Stimulated activated CD4-positive, alpha-beta T cell treated with anti-CD3 and anti-CD28 coated beads, Interleukin-1b, Interleukin-23, amount 100 ng/mL, for 48 hours (primary cell): ENCODE data around the gene LITAFD.
"Not testable (repeated sequence)": the region's sequence is repeated elsewhere in the genome, so short reads cannot be mapped to it uniquely, and the experiment has no call there.

Experiments
- DNase-seq: peaks from one replicate; pipeline ENCODE4 v3.0.0-alpha.2; 2020

The LITAFD gene

DNA sequence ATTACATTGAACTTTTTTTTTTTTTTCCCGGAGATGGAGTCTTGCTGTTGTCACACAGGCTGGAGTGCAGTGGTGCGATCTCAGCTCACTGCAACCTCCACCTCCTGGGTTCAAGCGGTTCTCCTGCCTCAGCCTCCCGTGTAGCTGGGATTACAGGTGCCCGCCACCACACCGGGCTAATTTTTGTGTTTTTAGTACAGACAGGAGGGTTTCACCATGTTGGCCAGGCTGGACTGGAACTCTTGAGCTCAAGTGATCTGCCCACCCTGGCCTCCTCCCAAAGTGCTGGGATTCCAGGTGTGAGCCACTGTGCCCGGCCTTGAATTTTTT lies 8.3 kb upstream of the LITAFD start:
- not testable (repeated sequence) for DNase-seq

DNA sequence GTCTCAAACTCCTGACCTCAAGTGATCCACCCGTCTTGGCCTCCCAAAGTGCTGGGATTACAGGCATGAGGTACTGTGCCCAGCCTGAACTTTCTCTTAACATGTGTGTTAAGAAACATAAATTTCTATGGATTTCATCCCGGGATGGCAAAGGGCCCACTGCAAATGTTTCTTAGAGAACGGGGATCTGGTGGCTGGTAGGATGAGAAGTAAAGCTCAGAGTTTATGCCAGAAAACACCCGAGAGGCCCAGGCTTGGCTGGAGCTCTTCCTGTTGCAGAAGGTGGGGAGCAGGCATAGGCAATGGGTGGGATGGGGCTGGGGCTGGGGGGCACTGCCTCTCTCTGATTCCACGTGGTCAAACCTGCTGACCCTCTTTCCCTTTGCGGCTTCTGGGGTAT lies 7.8 kb upstream of the LITAFD start:
- no peak for DNase-seq

GRCh38 chr16:8875317-8875716 lies 6.8 kb upstream of the LITAFD start:
- DNase-seq = not testable (repeated sequence)

- DNase-seq = no peak
Measured at GRCh38 chr16:8877894-8878522, 4.1 kb upstream of the LITAFD start.

DNA sequence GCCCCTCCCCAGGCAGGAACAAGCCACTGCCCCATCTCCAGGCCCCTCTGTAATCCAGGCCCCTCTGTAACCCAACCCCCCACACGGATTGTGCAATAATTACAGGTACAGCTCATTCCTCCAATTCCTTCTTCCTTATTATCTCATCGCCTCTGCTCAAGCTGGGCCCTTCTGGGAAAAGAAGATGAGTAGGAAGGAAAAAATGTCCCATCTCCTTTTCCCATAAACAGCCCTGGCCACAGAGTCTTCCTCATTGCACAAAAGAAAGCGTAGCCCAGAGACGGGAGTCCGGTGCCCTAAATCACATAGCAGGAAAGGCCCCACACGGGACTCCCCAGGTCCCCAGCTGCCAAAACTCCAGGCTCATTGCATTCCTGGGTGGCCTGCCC lies 3.6 kb upstream of the LITAFD start:
- DNase-seq = no peak

DNA sequence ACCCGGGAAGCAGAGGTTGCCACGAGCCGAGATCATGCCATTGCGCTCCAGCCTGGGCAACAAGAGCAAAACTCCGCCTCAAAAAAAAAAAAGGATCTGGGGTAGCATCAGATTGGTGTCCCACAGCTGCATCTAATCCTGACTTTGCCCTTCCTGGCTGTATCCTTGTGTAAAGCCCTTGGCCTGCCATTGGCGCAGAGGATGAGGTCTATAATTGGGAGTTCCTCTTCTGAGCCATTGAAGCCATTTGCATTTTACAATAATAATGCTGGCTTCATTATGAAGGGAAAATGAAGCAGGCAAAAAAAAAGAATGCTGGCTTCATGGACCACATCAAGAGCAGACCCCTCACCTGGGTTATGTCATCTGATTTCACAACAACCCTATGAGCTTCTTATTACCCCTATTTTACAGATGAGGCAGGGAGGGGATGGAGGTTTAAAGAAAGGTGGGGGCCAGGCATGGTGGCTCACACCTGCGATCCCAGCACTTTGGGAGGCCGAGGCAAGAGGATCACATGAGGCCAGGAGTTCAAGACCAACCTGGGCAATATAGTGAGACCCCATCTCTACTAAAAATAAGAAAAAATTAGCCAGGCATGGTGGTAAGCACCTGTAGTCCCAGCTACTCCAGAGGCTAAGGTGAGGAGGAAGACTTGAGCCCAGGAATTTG lies 1.2 kb upstream of the LITAFD start:
- DNase-seq = no peak

GRCh38 chr16:8882725-8883377 lies 700 bp downstream of the LITAFD start:
- DNase-seq = no peak

DNA sequence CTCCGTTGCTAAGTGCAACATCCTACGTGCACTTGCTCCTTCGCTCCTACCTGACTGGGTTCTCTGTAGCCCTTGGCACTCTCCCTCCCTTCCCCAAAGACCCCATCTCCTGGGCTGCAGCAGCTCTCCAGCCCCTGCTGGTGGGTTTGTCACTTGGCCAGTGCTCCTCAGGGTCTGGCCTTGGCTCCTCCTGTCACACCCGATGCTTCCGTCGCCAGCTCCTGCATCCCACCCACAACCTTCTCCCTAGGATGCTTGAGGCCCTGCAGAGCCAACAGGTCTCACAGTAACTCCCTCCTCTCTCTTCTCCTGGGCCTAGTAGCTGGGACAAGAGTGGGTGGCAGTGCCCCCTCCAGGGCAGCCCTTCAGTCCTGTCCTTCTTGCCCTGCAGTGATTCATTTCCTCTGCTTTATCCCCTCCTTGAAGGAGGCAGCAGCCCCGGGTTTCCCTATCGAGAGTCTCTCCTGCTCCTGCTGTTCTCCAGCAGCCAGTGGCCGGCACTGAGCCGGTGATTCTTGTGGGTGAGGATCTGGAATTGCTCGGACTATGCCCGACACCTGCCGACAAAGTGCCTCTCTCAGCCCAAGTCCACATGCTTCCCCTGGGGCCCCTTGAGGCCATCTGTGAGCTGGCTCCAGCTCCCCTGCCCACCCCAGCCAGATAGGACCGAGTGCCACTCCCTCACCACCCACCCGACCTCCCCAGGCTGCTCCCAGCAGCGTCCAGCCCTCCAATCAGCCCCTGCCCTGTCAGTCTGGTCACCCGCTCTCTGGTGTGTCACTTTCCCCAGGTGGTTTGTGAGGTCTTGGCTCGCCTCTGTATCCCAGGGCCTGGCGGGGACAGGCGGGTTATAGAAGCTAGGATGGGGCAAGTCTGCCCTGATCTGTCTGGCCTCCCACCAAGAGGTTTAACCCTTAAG lies 3.8 kb downstream of the LITAFD start:
- no peak for DNase-seq

DNA sequence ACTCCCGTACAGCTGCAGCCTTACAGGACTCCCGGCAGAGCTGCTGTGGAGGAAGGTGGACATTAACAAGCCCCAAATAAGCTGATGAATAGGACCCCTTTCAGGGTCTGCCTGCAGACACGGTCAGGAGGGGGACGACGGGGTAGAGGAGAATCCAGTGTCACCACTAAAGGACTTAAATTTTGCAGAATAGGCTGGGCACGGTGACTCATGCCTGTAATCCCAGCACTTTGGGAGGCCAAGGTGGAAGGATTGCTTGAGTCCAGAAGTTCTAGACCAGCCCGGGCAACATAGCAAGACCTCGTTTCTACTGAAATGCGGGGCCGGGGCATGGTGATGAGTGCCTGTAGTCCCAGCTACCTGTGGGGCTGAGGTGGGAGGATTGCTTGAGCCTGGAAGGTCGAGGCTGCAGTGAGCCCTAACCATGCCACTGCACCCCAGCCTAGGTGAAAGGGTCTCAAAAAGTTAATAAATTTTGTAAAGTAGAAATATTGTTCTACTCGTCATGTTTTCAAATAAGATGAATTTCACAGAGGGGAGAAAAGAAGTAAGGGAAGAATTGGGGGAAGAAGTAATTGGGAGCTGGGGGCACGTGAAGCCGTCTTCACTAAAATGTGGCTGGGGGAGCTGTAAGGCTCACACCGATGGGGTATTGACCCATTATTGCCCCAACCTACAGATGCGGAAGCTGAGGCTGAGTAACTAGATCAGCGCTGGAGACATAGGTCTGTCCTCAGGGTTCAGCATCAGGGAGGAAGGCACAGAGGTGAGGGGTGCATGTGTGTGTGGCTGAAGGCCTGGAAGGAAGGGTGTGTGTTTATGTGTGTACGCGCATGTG lies 4.7 kb downstream of the LITAFD start:
- DNase-seq = no peak

DNA sequence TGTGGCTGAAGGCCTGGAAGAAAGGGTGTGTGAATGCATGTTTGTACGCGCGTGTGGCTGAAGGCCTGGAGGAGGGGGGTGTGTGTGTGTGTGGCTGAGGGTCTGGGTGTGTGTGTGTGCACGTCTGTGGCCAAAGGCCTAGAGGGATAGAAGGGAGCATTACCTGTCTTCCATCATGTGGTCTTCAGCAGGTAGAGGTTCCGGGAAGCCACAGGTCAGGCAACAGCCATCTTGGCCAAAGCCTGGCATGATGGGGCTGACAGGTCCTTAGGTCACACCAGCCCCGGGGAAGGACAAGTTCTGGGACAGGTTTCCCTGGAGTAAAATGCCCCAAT lies 5.2 kb downstream of the LITAFD start:
- no peak for DNase-seq

- no peak for DNase-seq
Measured at GRCh38 chr16:8887952-8888560, 5.9 kb downstream of the LITAFD start.

- DNase-seq = no peak
Measured at GRCh38 chr16:8888951-8889892, 7.1 kb downstream of the LITAFD start.

- no peak for DNase-seq
Measured at GRCh38 chr16:8889893-8890548, 7.9 kb downstream of the LITAFD start.

- no peak for DNase-seq
Measured at GRCh38 chr16:8890549-8890921, 8.4 kb downstream of the LITAFD start.

- DNase-seq = no peak
Measured at GRCh38 chr16:8892101-8892575, 10.0 kb downstream of the LITAFD start.

DNA sequence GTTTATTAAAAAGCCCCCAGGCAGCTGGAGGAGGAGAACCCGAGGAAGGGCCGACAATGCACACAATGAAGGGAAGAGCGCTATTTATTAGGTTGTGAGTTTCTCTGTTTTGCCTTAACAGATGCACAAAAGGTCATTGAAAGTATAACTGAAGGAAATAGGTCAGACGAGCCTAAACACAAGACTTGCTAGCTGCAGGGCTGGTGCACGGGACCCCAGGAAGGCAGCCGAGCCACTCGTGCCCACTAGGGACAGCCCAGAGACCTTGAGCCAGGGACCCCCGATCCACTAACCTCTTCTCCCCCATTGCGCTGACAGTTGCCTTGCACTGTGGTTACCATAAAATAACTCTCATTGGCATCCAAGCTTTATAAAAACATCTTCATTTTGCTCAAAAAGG lies 11.3 kb downstream of the LITAFD start:
- no peak for DNase-seq

DNA sequence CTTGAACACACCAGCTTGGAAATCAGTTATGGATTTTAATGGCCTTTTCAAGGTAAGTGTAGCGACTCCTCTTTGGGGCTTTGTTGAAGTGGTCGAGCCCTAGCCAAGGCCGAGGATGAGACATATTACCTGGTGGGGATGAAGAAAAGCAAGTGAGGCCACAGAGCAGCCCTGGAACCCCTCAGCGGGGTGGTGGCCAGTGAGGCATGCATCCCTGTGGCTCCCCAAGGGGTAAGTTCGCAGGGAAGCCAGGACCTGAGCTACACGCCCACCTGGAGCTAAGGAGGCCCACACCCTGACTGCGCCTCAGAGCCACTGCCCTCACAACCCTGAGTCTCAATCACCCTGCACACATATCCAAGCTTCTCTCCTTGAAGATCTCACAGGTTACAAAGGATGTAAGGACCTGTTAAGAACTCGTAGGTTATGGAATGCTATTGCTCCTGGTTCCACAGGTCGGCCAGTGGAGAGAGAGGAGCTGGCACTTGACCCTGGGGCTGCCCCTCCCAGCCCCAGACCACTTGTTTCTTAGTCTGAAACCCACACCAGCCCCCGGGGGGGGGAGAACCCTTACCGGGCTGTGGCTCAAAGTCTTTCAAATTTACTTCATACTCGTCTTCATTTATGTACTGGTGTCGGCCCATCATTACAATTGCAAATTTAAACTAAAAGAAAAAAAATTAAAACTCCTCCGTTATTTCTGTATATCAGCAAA lies 12.0 kb downstream of the LITAFD start:
- no peak for DNase-seq

DNA sequence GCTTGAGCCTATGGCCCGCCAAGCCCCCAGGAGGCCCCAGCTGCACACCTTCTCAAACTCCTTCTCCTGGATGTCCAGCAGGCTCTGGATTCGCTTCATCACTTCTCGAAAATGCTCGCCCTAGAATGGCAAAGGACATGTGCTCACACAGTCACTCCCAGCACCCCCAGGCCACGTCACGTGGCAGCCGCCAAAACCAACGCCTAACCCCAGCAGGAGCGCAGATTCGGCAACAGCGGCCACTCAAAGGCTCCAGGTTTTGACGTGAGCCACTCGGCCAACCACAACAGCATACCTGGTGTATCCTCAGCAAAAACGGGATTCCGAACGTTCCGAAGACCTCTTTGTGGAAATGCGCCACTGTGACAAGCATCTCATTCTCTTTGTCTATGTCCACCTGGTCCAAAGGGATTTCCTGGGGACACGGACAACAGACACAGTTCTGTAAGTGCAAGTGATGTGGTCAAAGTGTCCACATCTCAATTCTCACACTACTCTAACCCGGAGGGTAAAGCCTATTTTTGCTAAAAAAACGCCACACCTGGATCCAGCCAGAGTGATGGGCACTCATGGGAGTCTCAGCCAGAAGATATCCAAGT lies 12.7 kb downstream of the LITAFD start:
- DNase-seq = no peak

DNA sequence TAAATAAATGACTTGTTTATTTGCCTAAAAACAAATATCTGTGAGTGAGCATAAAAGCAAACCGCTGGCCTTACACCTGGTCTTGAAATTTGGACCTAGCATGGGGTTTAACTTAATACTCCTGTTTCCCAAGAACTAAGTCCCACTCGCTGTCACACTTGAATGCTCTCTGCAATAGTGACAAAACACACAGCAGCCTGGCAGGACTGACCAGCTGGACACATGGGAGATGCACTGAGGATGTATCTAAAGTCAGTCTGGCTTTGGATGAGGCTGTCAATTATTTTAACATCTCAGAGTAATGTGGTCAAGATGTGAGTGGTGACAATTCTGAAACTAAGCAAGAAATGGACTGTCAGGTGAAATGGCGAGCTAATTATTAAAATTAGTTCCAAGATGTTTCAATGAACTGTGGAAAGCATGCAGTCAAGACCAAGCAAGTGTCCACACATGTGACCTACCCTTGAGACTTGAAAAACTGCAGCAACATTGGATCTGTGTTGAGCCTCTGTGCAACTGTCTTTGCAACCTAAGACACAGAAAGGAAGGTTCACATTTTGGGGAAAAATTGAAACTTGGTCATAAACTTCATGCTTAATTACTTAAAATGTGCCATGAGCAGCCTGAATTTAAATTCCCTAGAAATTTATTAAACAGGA lies 16.6 kb downstream of the LITAFD start:
- DNase-seq = no peak
